ENCODE results near the gene TNFSF11.
"Not testable (repeated sequence)": the region's sequence is repeated elsewhere in the genome, so short reads cannot be mapped to it uniquely, and the experiment has no call there.

The TNFSF11 gene

GRCh38 chr13:42551611-42552010, 22.3 kb upstream of the TNFSF11 start:
- Histone ChIP-seq H4K20me1 (ENCODE audit: insufficient read depth, low read length) (no peaks in the 10 kb centered on the region), H3K4me3 (ENCODE audit: low read length) (no peak overlapping the region), H2AFZ (ENCODE audit: low read length) (no peak overlapping the region), H3K27ac (ENCODE audit: low read length) (no peak overlapping the region), H3K4me2 (ENCODE audit: low read depth, low read length) (no peak overlapping the region), H3K9me3 (replicated peaks; ENCODE audit: insufficient read depth, low read length) (no peaks in the 10 kb centered on the region), H3K9ac (ENCODE audit: low read length) (no peak overlapping the region), H3K4me1 (ENCODE audit: low read length) (no peaks in the 10 kb centered on the region), H3F3A (ENCODE audit: insufficient read depth, low read length) (no peaks in the 10 kb centered on the region), H3K79me2 (ENCODE audit: low read length) (no peaks in the 10 kb centered on the region), H3K9me2 (replicated peaks; ENCODE audit: insufficient read depth, low read length) (no peaks in the 10 kb centered on the region), H3K27me3 (replicated peaks; ENCODE audit: insufficient read depth, low read length) (no peaks in the 10 kb centered on the region), H3K36me3 (replicated peaks; ENCODE audit: insufficient read depth, low read length) (no peaks in the 10 kb centered on the region)
- DNase-seq = no peak
- TF ChIP-seq EZH2phosphoT487 (IDR thresholded peaks at IDR 0.05; ENCODE audit: low read length) (no peak), CTCF (IDR thresholded peaks at IDR 0.05; ENCODE audit: low read length) (no peak), EZH2 (optimal IDR thresholded peaks at IDR 0.05; ENCODE audit: low read depth, low read length) (no peak)

GRCh38 chr13:42553098-42554046, 20.6 kb upstream of the TNFSF11 start:
- no peak overlapping the region for H3K27ac ChIP-seq (ENCODE audit: low read length)
- no peak for DNase-seq
- H3K4me3 ChIP-seq (ENCODE audit: low read length) = no peak overlapping the region
- no peaks in the 10 kb centered on the region for H3K9me2 ChIP-seq (replicated peaks; ENCODE audit: insufficient read depth, low read length)
- H3K27me3 ChIP-seq (replicated peaks; ENCODE audit: insufficient read depth, low read length) = no peaks in the 10 kb centered on the region
- no peaks in the 10 kb centered on the region for H3K36me3 ChIP-seq (replicated peaks; ENCODE audit: insufficient read depth, low read length)
- H3K4me1 ChIP-seq (ENCODE audit: low read length) = no peaks in the 10 kb centered on the region
- TF ChIP-seq EZH2 (optimal IDR thresholded peaks at IDR 0.05; ENCODE audit: low read depth, low read length) = no peak
- no peak for TF ChIP-seq CTCF (IDR thresholded peaks at IDR 0.05; ENCODE audit: low read length)
- no peak for TF ChIP-seq EZH2phosphoT487 (IDR thresholded peaks at IDR 0.05; ENCODE audit: low read length)
- no peaks in the 10 kb centered on the region for H4K20me1 ChIP-seq (ENCODE audit: insufficient read depth, low read length)
- no peak overlapping the region for H2AFZ ChIP-seq (ENCODE audit: low read length)
- H3K9me3 ChIP-seq (replicated peaks; ENCODE audit: insufficient read depth, low read length) = no peaks in the 10 kb centered on the region
- no peaks in the 10 kb centered on the region for H3K79me2 ChIP-seq (ENCODE audit: low read length)
- H3K4me2 ChIP-seq (ENCODE audit: low read depth, low read length) = no peak overlapping the region
- H3K9ac ChIP-seq (ENCODE audit: low read length) = no peak overlapping the region
- no peaks in the 10 kb centered on the region for H3F3A ChIP-seq (ENCODE audit: insufficient read depth, low read length)

GRCh38 chr13:42559057-42559456, 14.9 kb upstream of the TNFSF11 start:
- TF ChIP-seq EZH2phosphoT487 (IDR thresholded peaks at IDR 0.05; ENCODE audit: low read length) (no peak), EZH2 (optimal IDR thresholded peaks at IDR 0.05; ENCODE audit: low read depth, low read length) (no peak), CTCF (IDR thresholded peaks at IDR 0.05; ENCODE audit: low read length) (no peak)
- Histone ChIP-seq H3F3A (ENCODE audit: insufficient read depth, low read length) (no peaks in the 10 kb centered on the region), H3K79me2 (ENCODE audit: low read length) (no peaks in the 10 kb centered on the region), H3K9ac (ENCODE audit: low read length) (no peak overlapping the region), H4K20me1 (ENCODE audit: insufficient read depth, low read length) (no peaks in the 10 kb centered on the region), H3K4me3 (ENCODE audit: low read length) (no peak overlapping the region), H3K27ac (ENCODE audit: low read length) (no peak overlapping the region), H3K9me3 (replicated peaks; ENCODE audit: insufficient read depth, low read length) (no peaks in the 10 kb centered on the region), H3K4me1 (ENCODE audit: low read length) (no peaks in the 10 kb centered on the region), H3K27me3 (replicated peaks; ENCODE audit: insufficient read depth, low read length) (no peaks in the 10 kb centered on the region), H3K4me2 (ENCODE audit: low read depth, low read length) (no peak overlapping the region), H3K9me2 (replicated peaks; ENCODE audit: insufficient read depth, low read length) (no peaks in the 10 kb centered on the region), H2AFZ (ENCODE audit: low read length) (no peak overlapping the region), H3K36me3 (replicated peaks; ENCODE audit: insufficient read depth, low read length) (no peaks in the 10 kb centered on the region)
- no peak for DNase-seq

- DNase-seq; H3K4me2 ChIP-seq (ENCODE audit: low read depth, low read length); H3K27ac ChIP-seq (ENCODE audit: low read length); H3K9me2 ChIP-seq (replicated peaks; ENCODE audit: insufficient read depth, low read length); H3K9ac ChIP-seq (ENCODE audit: low read length); H3F3A ChIP-seq (ENCODE audit: insufficient read depth, low read length); H3K9me3 ChIP-seq (replicated peaks; ENCODE audit: insufficient read depth, low read length); H2AFZ ChIP-seq (ENCODE audit: low read length); H3K36me3 ChIP-seq (replicated peaks; ENCODE audit: insufficient read depth, low read length); H3K79me2 ChIP-seq (ENCODE audit: low read length); H3K4me3 ChIP-seq (ENCODE audit: low read length); H4K20me1 ChIP-seq (ENCODE audit: insufficient read depth, low read length); H3K4me1 ChIP-seq (ENCODE audit: low read length); H3K27me3 ChIP-seq (replicated peaks; ENCODE audit: insufficient read depth, low read length): not testable (repeated sequence)
Observed at GRCh38 chr13:42559573-42560218, 14.3 kb upstream of the TNFSF11 start.

- H3K4me1 ChIP-seq (ENCODE audit: low read length); H3K9me2 ChIP-seq (replicated peaks; ENCODE audit: insufficient read depth, low read length); H3K4me3 ChIP-seq (ENCODE audit: low read length); H3K27me3 ChIP-seq (replicated peaks; ENCODE audit: insufficient read depth, low read length); H3F3A ChIP-seq (ENCODE audit: insufficient read depth, low read length); H4K20me1 ChIP-seq (ENCODE audit: insufficient read depth, low read length); H3K79me2 ChIP-seq (ENCODE audit: low read length); H3K9me3 ChIP-seq (replicated peaks; ENCODE audit: insufficient read depth, low read length); H3K9ac ChIP-seq (ENCODE audit: low read length); DNase-seq; H3K36me3 ChIP-seq (replicated peaks; ENCODE audit: insufficient read depth, low read length); H2AFZ ChIP-seq (ENCODE audit: low read length); H3K27ac ChIP-seq (ENCODE audit: low read length); H3K4me2 ChIP-seq (ENCODE audit: low read depth, low read length): not testable (repeated sequence)
Observed at GRCh38 chr13:42560320-42560719, 13.6 kb upstream of the TNFSF11 start.
